ENCODE measurements around the gene NHLH1.
A peak's percentile ranks its signal among the peaks of the same experiment; 100 is the strongest.

Gene NHLH1

DNA sequence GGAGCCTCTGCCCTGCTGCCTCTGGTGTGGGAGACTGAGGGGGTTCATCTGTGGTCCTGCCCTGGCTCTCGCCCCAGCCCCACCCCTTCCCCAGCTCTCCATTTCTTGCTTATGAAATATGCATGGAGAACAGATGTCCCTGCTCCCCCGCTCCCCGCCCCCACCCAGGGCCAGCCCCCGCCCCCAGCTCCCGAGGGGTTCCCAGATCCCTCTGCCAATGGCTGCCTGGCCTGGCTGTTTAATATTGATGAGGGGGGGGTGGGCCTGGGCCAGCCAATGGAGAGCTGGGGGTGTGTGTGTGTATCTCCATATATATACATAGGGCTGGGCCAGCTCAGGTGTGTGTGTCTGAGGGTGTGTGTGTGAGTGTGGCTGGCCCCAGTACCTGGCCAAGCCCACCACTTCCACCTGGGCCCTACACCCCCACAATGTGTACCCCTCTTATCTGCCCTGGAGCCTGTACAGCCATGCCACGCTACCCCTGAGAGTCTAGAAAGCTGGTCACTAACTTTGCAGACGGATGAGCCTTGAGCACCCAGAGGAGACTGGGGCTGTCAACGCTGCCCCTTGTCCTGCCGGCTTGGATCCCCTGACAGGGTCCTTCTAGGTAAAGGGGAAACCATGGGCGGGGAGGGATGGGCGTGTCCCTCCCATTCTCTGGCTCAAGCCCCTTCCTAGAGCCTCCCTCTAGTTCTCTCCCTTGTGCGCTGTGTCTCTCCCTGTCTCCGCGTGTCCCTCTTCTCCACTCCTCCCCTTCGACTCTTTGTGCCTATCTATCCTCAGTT lies at the start of gene NHLH1:
Gene NHLH1 (plus strand): TSS at position 341 of the 785 bp plus-strand sequence. CDS start 3,661 bp downstream, outside the sequence.
- DNase-seq = no peak

DNA sequence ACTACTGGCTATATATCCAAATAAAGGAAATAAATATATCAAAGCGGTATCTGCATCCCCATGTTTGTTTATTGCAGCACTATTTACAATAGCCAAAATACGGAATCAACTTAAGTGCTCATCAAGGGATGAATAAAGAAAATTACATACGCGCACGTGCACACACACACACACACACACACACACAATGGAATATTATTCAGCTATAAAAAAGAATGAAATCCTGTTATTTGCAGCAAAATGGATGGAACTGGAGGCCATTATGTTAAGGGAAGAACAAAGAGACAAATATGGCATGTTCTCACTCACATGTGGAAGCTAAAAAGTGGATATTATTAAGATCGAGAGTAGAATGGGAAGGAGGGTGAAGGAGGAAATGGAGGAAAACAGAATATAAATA lies 44.0 kb upstream of the NHLH1 start:
- DNase-seq = no peak

DNA sequence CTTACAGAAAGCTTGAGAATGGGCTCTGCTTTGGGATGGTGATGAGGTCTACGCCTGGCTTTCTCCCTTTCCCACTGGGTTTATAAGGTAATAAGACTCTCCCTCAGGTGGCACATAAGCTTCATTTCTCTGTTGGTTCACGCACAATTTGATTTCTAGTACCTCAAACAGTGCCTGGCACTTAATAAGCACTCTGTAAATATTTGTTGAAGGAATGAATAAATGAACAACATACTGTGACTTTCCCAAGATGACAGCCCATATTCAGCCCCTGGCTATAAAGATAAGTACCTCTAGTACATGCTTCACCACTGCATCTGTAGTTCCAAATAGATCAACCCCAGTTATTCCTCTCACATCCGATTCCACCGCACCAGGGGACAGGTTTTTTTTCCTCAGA lies 41.6 kb upstream of the NHLH1 start:
- DNase-seq = no peak

DNA sequence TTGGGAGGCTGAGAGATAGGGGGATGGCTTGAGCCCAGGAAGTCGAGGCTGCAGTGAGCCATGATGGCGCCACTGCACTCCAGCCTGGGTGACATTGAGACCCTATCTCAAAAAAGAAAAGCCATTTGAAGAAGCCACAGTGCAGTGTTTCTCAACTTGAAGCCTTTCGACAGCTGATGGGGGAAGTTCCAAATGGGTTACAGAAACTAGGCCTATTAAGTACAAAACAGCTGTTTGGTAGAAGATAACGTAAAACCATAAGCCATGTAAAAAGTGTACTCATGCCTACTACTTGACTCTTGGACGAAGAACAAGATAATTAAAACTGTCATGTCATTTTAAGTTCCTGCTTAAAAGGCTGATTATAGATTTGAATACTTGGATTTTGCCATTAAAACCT lies 40.5 kb upstream of the NHLH1 start:
- no peak for DNase-seq

DNA sequence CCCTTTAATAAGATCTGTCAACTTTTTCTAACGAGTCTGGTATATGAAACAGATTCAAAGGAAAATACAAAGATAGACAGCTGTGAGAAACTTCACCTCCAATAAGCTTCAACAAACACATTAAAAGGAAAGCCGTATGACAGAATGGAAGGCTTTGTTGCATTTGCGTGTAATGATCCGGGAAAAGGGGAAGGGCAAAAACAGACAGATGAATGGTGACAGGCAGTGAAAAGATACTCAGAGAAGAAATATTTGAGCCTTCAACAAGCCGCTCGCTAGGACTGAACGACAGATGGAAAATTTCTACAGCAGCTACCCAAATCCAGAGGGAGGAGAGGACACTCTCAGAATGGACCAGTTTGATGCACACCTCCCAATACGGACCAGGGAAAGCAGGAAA lies 38.7 kb upstream of the NHLH1 start:
- no peak for DNase-seq

DNA sequence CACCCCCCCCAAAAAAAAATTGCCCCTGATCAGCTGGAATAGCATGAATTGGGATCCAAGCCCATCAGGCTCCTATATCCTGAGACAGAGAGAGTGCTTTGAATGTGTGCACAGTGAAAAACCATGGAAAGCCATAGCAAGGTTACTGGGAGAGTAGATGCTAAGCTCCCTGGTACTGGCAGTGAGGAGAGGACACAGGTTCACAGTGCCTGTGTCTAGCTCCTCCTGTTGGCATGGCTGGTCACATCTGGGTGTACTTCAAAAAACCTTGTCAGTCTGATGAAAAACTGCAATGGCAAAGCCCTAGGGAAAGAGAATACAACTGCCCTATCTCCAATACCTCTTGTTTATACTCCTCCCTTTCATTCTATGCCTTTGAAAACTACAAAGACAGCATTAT lies 36.8 kb upstream of the NHLH1 start:
- no peak for DNase-seq

DNA sequence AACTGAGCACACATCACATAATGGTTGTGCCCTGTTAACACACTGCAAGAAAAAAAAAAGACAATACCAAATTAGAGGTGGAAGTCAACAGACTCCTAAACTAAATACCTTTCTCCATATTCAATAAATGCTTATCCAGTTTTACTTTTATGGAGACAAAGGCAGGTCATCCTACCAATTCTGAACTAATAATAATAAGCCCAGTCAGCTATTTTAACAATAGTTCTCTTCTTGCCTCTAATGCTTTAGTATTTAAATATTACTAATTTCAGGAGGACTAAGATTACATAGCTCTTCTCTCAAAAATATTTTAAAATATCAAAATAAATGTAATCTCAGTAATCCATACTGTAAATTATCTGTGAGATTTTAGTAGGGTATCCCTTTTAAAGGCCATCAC lies 34.4 kb upstream of the NHLH1 start:
- no peak for DNase-seq

DNA sequence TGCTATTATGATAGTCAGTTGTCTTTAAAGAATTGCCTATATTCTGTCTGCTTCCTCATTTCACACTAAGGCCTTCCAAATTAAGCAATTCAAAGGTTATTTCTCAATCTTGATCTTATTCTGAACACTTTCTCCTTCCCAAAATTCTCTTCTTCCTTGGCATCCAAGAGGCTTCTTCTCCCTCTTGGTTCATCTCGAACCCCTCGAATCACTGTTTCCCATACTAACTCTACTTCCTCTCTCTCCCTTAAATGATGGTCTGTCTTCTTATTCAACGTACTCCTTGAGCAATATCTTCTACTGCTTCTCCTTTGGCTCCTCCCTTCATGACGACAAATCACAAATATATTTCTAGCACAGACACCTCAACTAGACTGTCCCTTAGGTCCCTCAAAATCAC lies 28.3 kb upstream of the NHLH1 start:
- DNase-seq = no peak

DNA sequence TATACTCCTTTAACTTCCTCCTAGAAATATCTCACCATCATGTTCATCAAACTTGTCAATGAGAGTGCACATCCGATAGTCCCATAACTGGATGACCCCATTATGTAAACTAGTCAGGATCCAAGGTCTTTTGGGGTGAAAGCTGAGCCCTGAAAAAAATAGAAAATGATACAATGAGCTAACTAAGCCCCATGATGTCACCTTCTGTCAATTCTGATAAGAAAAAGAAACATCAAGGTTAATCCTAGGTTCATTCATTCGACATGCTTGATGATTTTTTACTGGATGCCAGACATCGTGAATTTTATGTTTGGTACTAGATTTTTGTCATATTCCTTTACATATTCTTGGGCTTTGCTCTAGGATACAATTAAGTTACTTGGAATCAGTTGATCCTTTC lies 26.7 kb upstream of the NHLH1 start:
- no peak for DNase-seq

DNA sequence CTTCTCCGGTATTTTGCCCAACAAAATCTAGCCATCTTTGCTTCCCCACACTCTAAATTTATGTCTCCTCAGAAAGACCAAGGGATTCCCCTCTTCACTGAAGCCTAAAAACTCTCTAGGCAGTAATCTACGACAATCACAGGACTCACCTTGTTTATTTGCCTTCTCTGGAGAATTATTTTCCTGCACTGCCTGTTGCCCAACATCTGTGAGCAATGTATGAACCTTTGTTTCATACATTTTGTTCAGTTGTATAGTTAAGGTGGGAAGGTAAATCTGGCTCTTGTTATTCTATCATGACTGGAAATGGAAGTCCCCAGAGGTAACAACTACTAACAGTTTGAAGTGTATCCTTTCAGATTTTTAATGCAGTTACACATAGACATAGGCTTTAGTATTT lies 26.0 kb upstream of the NHLH1 start:
- no peak for DNase-seq

DNA sequence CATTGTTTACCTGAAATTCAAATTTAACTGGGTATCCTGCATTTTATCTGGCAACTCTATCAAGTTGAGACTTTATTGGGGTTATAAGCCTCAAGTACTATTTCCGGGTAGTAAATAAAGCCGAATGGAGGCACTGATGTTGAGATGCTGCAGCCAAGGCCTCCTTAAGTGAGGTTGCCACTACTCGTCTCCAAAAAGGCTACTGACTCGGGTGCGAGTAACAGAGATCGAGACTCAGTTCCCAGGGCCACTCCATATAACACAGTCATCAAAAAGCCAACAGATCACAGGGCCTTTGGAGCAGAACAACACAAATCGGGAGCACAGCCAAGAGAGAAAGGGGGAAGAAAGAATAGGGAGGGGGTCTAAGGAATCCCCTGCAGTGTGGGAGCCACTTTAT lies 24.3 kb upstream of the NHLH1 start:
- no peak for DNase-seq

DNA sequence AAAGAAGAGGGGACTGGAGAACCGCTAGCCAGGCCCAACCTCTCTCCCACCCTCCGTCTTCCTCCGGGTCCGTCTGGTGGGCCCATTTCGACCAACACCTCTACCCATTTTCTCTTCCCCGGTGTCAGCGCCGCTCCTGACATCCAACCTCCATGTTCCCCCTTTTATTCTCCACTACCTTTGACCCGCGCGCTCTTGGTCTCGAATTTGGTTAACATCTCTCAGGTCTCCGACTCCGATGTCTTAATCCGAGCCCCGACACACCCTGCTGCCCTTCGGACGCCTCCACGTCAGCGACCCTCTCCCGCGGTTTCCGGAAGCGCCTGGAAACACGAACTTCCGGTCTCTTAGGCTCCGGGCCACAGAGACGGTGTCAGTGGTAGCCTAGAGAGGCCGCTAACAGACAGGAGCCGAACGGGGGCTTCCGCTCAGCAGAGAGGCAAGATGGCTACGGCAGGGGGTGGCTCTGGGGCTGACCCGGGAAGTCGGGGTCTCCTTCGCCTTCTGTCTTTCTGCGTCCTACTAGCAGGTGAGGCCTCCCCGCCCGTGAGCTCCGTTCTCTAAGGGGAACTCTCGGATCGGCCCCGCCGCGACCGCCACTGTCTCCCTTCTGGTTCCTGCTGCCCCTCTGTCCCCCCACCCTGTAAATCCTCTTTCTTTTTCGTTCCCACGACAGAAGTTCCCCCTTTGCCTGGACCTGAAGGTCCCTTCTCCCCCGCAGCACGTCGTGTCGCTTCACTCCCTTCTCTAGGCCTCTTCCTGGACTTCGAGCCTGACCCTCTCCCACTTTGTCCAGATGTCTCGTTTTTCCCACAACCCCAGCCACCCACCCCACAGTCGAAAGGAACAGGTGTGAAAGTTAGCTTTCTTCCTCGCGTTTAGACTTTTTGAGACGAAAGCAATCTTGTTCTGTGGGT lies 23.7 kb upstream of the NHLH1 start, which contains the start of the genes COPA and NCSTN:
Gene COPA (minus strand): TSS at position 298 of the 917 bp plus-strand sequence. CDS start 80 bp downstream, at position 218.
Gene NCSTN (plus strand): TSS at position 431 of the 917 bp plus-strand sequence. CDS start 14 bp downstream, at position 445.
- peak; percentile 81 for DNase-seq

DNA sequence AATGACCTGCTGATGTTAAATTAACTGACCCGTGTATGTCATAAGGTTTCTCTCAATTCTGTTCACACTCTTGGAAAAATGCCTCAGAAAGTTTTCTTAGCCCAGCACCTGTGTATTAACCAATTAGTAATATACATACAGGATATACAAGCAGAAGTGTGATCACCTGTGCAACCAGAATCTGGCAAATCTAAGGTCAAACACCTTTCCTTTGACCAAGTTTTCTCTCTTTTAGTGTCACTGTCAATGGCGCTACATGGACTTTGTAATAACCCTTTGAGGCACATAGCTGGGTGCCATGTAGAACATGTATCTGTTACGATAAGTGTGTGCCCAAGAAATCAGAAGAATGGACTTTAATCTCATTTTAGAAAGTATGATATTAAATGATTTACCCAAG lies 22.6 kb upstream of the NHLH1 start:
- no peak for DNase-seq

DNA sequence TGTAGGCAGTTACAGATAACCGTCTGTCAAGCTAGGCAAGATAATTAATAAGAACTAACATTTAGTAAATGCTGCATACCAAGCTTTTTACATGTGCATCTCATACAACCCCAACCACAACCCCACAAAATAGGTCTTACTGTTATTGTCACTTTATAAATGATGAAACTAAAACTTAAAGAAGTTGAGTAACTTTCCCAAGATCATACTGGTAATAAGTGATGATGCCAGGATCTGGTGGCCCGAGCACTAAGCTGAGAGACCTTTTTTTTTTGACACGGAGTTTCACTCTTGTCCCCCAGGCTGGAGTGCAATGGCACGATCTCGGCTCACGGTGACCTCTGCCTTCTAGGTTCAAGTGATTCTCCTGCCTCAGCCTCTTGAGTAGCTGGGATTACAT lies 21.9 kb upstream of the NHLH1 start:
- DNase-seq = no peak

DNA sequence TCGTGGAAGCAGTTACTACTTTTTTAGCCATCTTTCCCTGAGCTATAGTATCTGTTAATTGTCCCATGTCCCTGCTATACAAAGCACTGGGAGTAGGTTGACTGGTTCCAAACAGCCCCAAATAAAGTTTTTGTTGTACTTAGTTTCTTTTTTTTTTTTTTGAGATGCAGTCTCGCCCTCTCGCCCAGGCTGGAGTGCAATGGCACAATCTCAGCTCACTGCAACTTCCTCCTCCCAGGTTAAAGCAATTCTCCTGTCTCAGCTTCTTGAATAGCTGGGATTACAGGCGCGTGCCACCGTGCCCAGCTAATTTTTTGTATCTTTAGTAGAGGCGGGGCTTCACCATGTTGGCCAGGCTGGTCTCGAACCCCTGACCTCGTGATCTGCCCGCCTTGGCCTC lies 20.4 kb upstream of the NHLH1 start:
- no peak for DNase-seq

DNA sequence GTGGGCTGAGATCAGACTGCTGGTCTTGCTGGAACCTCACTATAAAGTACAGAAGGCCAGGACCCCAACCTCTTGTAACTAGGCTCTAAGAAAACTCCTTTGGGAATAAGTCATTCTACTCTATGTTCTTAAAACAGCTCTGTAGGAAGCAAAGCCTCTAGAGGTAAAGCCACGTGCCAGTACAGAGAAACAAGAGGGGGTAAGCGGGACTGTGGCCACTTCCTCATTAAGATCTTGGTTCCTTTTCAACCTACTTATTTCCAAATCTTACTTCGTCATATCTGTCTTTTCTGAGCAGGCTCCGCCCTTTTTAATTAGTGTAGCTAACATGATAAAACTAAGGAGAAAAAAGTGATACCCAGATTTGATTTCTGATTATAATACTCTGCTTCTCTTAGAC lies 19.9 kb upstream of the NHLH1 start:
- DNase-seq = no peak

DNA sequence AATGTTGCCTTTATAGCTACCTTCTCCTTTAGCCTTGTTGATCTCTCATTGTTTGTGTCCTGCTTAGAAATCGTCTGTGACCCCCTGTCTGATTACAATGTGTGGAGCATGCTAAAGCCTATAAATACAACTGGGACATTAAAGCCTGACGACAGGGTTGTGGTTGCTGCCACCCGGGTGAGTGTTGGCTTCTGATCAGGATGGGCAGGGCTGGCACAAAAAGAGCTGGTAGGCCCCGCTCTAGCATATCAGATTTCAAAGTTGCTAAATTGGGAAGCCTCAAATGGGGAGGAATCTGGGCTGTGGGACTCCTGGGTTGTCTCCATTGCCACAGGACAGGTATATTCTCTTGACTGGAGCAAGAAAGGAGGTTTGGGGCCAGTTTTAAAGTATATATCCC lies 15.2 kb upstream of the NHLH1 start:
- no peak for DNase-seq

DNA sequence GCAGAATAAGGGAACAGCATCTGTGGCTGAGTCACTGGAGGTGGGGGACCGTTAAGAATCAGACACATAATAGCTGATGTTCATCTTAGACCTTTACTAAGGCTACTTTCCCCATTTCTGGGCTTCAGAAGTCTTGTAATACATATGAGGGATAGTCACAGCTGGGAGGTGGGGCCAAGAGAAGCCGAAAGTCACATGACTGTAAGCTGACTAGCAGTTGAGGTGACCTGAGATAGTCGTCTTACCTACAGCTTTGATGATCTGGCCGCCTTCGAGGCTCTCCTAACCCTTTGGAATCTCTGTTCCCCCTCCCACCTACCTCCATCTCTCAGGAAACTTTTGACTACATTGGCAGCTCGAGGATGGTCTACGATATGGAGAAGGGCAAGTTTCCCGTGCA lies 14.3 kb upstream of the NHLH1 start:
- no peak for DNase-seq

DNA sequence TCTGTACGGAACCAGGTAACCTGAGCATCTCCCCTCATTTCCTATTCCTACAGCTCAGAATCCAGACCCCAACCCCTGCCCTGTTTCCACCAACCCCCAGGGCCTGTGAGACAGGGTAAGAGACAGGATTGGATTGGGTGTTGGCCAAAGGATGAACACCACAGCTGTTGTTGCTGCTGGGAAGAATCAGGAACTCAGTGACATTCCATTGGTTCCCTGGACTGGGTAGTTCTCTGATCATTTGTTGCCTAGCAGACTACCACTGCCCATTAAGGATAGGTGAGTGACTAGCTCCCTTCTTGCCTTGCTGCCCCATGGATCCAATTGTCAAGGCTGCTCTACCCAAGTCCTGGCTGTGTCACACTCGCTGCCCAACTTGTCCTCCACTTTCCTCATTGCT lies 13.6 kb upstream of the NHLH1 start:
- no peak for DNase-seq

DNA sequence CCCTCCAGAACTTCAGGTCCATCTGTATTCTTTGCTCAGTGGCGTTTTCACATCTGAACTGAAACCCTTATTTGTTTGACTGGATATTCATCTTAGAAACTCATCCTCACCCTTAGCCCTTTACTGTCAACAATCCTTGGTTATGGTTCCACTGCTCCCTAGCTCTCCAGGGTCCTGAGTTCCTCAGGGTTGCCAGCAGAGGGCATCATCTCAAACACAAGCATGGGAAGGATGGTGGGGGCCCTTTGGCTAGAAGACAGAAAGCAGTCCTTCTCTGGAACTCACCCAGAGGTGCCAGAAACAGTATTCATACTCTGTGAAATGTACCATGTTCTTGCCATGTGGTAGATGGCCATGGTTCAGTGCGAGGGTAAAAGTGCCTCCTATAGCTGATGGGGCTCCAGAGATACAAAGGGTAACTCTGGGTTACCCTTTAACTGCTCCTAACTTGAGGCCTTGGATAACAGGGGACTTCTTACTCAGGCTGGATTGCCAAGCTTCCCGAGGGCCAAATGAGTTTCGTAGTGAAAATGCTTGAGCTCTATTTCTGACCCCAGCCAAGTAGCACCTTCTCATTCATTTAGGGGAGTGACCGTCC lies 12.4 kb upstream of the NHLH1 start:
- DNase-seq = no peak

DNA sequence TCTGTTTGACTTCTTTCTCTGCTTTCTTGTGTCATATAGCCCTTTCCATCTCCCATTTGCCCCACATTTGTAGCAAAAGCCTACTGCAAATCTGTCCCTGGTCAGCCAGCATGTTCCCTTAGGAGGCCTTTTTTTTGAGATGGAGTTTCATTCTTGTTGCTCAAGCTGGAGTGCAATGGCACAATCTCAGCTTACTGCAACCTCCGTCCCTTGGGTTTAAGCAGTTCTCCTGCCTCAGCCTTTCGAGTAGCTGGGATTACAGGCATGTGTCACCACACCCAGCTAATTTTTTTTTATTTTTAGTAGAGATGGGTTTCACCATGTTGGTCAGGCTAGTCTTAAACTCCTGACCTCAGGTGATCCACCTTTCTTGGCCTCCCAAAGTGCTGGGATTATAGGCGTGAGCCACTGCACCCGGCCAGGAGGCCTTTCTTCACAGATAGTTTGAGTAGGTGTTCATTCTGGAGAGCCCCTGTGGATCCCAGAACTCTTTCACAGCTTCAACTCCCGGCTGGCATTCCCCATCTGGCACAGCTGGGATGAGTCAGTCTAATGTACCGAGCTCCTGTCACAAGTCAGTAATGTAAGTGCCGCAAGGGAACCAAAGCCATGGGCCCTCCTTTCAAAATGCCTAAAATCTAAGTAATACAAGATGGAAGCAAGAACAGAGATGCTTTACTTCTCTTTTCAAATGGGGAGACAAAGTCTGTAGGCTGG lies 9.4 kb upstream of the NHLH1 start:
- DNase-seq = no peak

DNA sequence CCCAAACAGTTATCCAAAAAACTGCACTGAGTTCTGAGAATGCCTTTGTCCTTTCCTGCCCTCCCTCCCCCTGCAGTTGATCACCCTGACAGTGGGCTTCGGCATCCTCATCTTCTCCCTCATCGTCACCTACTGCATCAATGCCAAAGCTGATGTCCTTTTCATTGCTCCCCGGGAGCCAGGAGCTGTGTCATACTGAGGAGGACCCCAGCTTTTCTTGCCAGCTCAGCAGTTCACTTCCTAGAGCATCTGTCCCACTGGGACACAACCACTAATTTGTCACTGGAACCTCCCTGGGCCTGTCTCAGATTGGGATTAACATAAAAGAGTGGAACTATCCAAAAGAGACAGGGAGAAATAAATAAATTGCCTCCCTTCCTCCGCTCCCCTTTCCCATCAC lies 8.8 kb upstream of the NHLH1 start:
- DNase-seq = no peak
